ENCODE data around the gene DEPP1.

DNA sequence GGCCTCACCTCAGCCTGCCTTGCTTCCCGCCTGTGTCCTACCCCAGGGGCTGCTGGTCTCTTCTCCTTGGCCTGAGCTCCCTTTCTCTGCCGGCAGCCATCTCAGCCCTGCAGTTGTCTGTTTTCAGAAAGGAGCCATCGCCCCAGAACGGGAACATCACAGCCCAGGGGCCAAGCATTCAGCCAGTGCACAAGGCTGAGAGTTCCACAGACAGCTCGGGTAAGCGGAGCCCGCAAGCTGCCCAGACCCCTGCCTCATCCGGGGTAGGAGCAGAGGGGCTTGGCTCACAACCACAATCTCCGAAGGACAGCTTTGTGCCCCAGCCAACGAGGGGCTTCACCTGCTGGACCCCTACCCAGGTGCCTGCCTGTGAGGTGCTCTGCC lies 5.3 kb upstream of the DEPP1 start:
- TF ChIP-seq GATA2 (IDR thresholded peaks at IDR 0.05; ENCODE audit: low read depth, low read length), result no peak
- no peak for TF ChIP-seq GATA3 (IDR thresholded peaks at IDR 0.05; ENCODE audit: low read depth, low read length)
